HCT116 (cell line): ENCODE results near the gene LRIT2. TPM values are rescaled to one million over a fixed set of nuclear protein-coding genes. Genes with fewer than 3 reads are reported as not detected.

Experiments used
- ATAC-seq: fragments of 200-7000 bp; cut with Tn5 transposase; 2 replicates; pipeline ENCODE4 v1.9.1; 2020; ENCODE audit warnings: mild to moderate bottlenecking, moderate library complexity
- BruUV-seq: library from RNA; stranded (reverse); fragments of 400-500 nt; replicated peaks from 2 replicates; lab custom pipeline; 2021; lab: Mats Ljungman, UMichigan
- CTCF ChIA-PET: fragments of 300-600 bp; sonication (Branson Sonifier 250); formaldehyde crosslinking; loops from one replicate; lab custom pipeline; 2021; ENCODE audit warnings: antibody characterized with exemption; lab: Charles Lee
- POLR2A ChIA-PET: fragments of 300-600, 350-600 bp; sonication (Branson Sonifier 250); formaldehyde crosslinking; loops from one replicate; lab custom pipeline; 2021; ENCODE audit warnings: antibody characterized with exemption; lab: Charles Lee
- RAD21 ChIA-PET, 2 experiments: fragments of 300-600 bp; sonication (Branson Sonifier 250); formaldehyde crosslinking; loops; one replicate each; lab custom pipeline; 2023; ENCODE audit warnings: low total read pairs in 2 of 2; ENCODE audit not compliant: uncharacterized antibody in 2 of 2, unreplicated experiment in 2 of 2, low non-redundant PET in 1 of 2; lab: Charles Lee
- DNase-seq: peaks from one replicate; pipeline ENCODE4 v3.0.0-alpha.2; 2010; ENCODE audit warnings: low read depth, low spot score
- H2AFZ ChIP-seq: fragments of 200-600 bp; shearing (Covaris generic), sonication (generic); 2 replicates; pipeline ENCODE4 v1.6.1; 2017; ENCODE audit warnings: low read depth, mixed run types, mixed read lengths, antibody characterized with exemption, low read length; ENCODE audit not compliant: poor library complexity, severe bottlenecking
- H3K27ac ChIP-seq: 2 replicates; pipeline ENCODE4 v1.5.1; 2012; ENCODE audit warnings: low read depth, low read length
- H3K27me3 ChIP-seq: fragments of 200-600 bp; sonication (generic); 2 replicates; pipeline ENCODE4 v1.6.1; 2016; ENCODE audit warnings: mixed run types, low read length, mixed read lengths; ENCODE audit not compliant: insufficient read depth
- H3K36me3 ChIP-seq, 2 experiments: fragments of 200-500 bp in 1 of 2; fragments of 200-600 bp in 1 of 2; sonication (Bioruptor generic) in 1 of 2; sonication (generic) in 1 of 2; 2 replicates each; pipeline versions ENCODE4 v1.5.1 to v1.6.1; 2014 to 2016; ENCODE audit warnings: low read length in 2 of 2, inconsistent platforms in 1 of 2, mixed read lengths in 1 of 2, mixed run types in 1 of 2; ENCODE audit not compliant: insufficient read depth in 2 of 2, control insufficient read depth in 1 of 2
- H3K4me1 ChIP-seq, 2 experiments: fragments of 200-600 bp in 1 of 2; sonication (generic) in 1 of 2; 2 replicates each; pipeline versions ENCODE4 v1.5.1 to v1.6.1; 2012 to 2017; ENCODE audit warnings: low read length in 2 of 2, inconsistent platforms in 1 of 2, mild to moderate bottlenecking in 1 of 2, mixed read lengths in 1 of 2, mixed run types in 1 of 2, moderate library complexity in 1 of 2; ENCODE audit not compliant: insufficient read depth in 2 of 2, control insufficient read depth in 1 of 2
- H3K4me2 ChIP-seq: fragments of 200-600 bp; sonication (generic); 2 replicates; pipeline ENCODE4 v1.6.1; 2017; ENCODE audit warnings: mixed run types, low read length, mixed read lengths
- H3K4me3 ChIP-seq, 2 experiments: fragments of 200-600 bp in 1 of 2; sonication (generic) in 1 of 2; replicated peaks in 1 of 2; 2 replicates each; pipeline ENCODE4 v1.5.1; 2011 to 2016; ENCODE audit warnings: low read length in 2 of 2, control low read depth in 1 of 2, low read depth in 1 of 2, mild to moderate bottlenecking in 1 of 2, mixed read lengths in 1 of 2, mixed run types in 1 of 2
- H3K79me2 ChIP-seq: fragments of 200-600 bp; sonication (generic); 2 replicates; pipeline ENCODE4 v1.6.1; 2017; ENCODE audit warnings: mild to moderate bottlenecking, mixed run types, low read length, moderate library complexity, mixed read lengths; ENCODE audit not compliant: insufficient read depth
- H3K9ac ChIP-seq: fragments of 200-600 bp; sonication (generic); 2 replicates; pipeline ENCODE4 v1.6.1; 2016; ENCODE audit warnings: low read length, mixed read lengths
- H3K9me2 ChIP-seq: fragments of 200-600 bp; sonication (generic), shearing (Covaris generic); 2 replicates; pipeline ENCODE4 v1.6.1; 2017; ENCODE audit warnings: mixed run types, mild to moderate bottlenecking, moderate library complexity; ENCODE audit not compliant: insufficient read depth
- H3K9me3 ChIP-seq, 2 experiments: fragments of 200-500 bp in 1 of 2; fragments of 200-600 bp in 1 of 2; sonication (Bioruptor generic) in 1 of 2; sonication (generic) in 1 of 2; 2 replicates each; pipeline ENCODE4 v1.6.1; 2014 to 2017; ENCODE audit warnings: low read length in 2 of 2, mixed read lengths in 2 of 2, inconsistent platforms in 1 of 2, low read depth in 1 of 2, mild to moderate bottlenecking in 1 of 2, mixed run types in 1 of 2, moderate library complexity in 1 of 2; ENCODE audit not compliant: control insufficient read depth in 1 of 2, insufficient read depth in 1 of 2
- H4K20me1 ChIP-seq: fragments of 200-600 bp; sonication (generic), shearing (Covaris generic); 2 replicates; pipeline ENCODE4 v1.6.1; 2017; ENCODE audit warnings: mixed run types, mild to moderate bottlenecking, moderate library complexity; ENCODE audit not compliant: insufficient read depth
- EGR1 ChIP-seq: IDR thresholded peaks from 2 replicates; pipeline ENCODE4 v1.6.1; 2012; ENCODE audit warnings: low read depth
- ELF1 ChIP-seq: IDR thresholded peaks from 2 replicates; pipeline ENCODE4 v1.6.1; 2012; ENCODE audit warnings: low read depth, borderline replicate concordance
- EZH2phosphoT487 ChIP-seq: fragments of 200-600 bp; IDR thresholded peaks from 2 replicates; pipeline ENCODE4 v1.6.1; 2018; ENCODE audit warnings: antibody characterized with exemption, borderline replicate concordance
- FOSL1 ChIP-seq: IDR thresholded peaks from 2 replicates; pipeline ENCODE4 v1.6.1; 2012; ENCODE audit warnings: low read depth
- POLR2A ChIP-seq: IDR thresholded peaks from 2 replicates; pipeline ENCODE4 v1.7.0; 2011; ENCODE audit warnings: borderline replicate concordance; ENCODE audit not compliant: insufficient read depth, insufficient read length; ENCODE audit errors: extremely low read depth
- POLR2AphosphoS5 ChIP-seq: IDR thresholded peaks from 2 replicates; pipeline ENCODE4 v1.6.1; 2011; ENCODE audit warnings: mild to moderate bottlenecking, low read depth, low read length, moderate library complexity
- RAD21 ChIP-seq: IDR thresholded peaks from 2 replicates; pipeline ENCODE4 v1.6.1; 2012; ENCODE audit warnings: low read depth, mild to moderate bottlenecking
- SIN3A ChIP-seq: IDR thresholded peaks from 2 replicates; pipeline ENCODE4 v1.6.1; 2012; ENCODE audit warnings: low read depth
- SRF ChIP-seq: IDR thresholded peaks from 2 replicates; pipeline ENCODE4 v1.6.1; 2012; ENCODE audit warnings: low read depth
- TCF7L2 ChIP-seq: IDR thresholded peaks from 2 replicates; pipeline ENCODE4 v1.7.0; 2011; ENCODE audit warnings: borderline replicate concordance, inconsistent platforms; ENCODE audit not compliant: insufficient read depth, insufficient read length; ENCODE audit errors: extremely low read depth
- ZNF274 ChIP-seq: fragments of 200-500 bp; sonication (Bioruptor generic); IDR thresholded peaks from 2 replicates; pipeline ENCODE4 v1.6.1; 2014; ENCODE audit warnings: mild to moderate bottlenecking, low read depth, low read length, inconsistent platforms
- intact Hi-C: fragments of 100-400 bp; cut with micrococcal nuclease; formaldehyde crosslinking; loops from 2 replicates; pipeline ENCODE4 v1.10.0; 2022
- total RNA-seq: library from RNA; stranded (reverse); gene quantifications from one replicate; pipeline ENCODE4 v1.2.1, GENCODE V29; 2021; ENCODE audit not compliant: unreplicated experiment
- TF ChIP-seq, protein P1 (sequence below): IDR thresholded peaks from 2 replicates; pipeline ENCODE4 v1.6.1; 2012
- TF ChIP-seq, protein P2 (sequence below): IDR thresholded peaks from 2 replicates; pipeline ENCODE4 v1.6.1; 2011; ENCODE audit warnings: mild to moderate bottlenecking, low read length, moderate library complexity; ENCODE audit not compliant: insufficient replicate concordance; ENCODE audit errors: extremely low read depth
- TF ChIP-seq, protein P3 (sequence below): IDR thresholded peaks from 2 replicates; pipeline ENCODE4 v1.6.1; 2012

LRIT2 gene
- total RNA-seq, 1 experiment from 2014 or later, result not detected

DNA sequence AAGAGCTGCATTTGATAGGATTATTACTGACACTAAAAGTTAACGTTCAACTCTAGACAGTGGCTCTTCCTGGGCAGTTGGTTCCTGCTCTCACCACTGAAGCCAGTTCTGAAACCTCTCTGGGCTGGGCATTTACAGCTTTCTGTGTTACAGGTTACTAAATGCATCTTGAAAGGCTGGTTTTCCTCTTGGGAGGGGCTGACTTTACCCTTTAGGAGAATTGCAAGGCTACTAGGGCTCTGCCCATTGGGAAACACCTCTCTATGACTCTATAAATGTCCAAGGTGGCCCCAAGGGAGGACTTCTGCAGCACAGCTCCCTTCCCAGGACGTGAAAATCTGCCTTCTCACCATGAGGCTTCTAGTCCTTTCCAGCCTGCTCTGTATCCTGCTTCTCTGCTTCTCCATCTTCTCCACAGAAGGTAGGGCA, 51.8 kb downstream of the LRIT2 start, which contains the start of gene GPR15LG:
Gene GPR15LG (plus strand): TSS at position 301 of the 429 bp plus-strand sequence. CDS start 51 bp downstream, at position 352.
- H3K4me3 ChIP-seq, result no peak within 1 kb of the TSS
- H2AFZ ChIP-seq, result no peak within 1 kb of the TSS
- DNase-seq (no peak), ATAC-seq (no peak)
- no peaks in the 10 kb centered on the region for H3K4me1 ChIP-seq
- H3K9ac ChIP-seq, result no peak within 1 kb of the TSS
- no TSS peak for BruUV-seq
- no peaks in the 10 kb centered on the region for H3K36me3 ChIP-seq
- H3K9me2 ChIP-seq, result no peaks in the 10 kb centered on the region
- H3K4me2 ChIP-seq, result no peak within 1 kb of the TSS
- intact Hi-C loops, result no loop called here
- no peak for TF ChIP-seq POLR2AphosphoS5
- H3K9me3 ChIP-seq, result no peaks in the 10 kb centered on the region
- H4K20me1 ChIP-seq, result no peaks in the 10 kb centered on the region
- H3K79me2 ChIP-seq, result no peaks in the 10 kb centered on the region
- H3K27ac ChIP-seq, result no peak within 1 kb of the TSS
- ChIA-PET POLR2A (no interaction called here), RAD21 (no interaction called here), CTCF (no interaction called here)
- no peaks in the 10 kb centered on the region for H3K27me3 ChIP-seq

DNA sequence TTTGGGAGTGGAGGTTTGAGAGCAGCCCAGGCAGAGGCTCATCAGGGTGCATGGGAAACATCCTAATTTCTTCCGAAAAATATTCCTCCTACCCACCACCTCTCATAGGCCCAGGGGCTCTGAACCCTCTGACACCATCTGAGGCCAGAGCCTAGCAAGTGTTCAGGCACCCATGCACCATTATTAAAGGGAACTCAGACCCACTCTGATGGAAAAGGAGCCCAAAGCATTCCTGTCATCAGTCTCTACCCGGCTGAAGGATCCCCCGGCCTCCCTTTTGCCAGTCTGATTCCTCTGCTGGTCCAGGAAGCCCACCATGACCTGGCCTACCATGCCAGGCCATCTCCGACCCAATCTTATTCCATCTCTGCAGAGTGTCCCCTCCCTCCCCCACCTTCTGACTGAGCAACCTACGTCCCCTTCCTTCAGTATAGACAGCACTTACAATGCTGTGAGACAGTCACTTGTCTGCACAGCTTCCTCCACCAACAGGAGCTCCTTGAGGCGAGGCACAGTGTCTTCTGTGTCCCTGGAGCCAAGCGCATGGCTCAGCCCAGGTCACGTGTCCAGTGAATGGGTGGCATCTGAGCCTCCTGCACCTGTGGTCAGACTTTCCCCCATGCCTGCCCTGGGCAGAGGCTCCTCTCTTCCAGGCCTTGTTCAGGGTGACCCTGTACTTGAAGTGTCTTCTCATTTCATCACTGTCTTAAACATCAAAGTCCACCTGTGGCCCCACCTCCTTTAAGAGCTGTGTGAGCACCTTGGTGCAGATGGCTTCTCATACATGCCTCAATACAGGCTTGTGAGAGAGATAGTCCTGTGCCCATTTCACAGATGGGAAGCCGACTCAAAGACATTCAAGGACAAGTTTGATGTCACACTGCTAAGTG, 52.6 kb downstream of the LRIT2 start:
- ChIA-PET RAD21 (no interaction called here), POLR2A (no interaction called here), CTCF (no interaction called here)
- BruUV-seq, result no TSS peak
- Histone ChIP-seq H3K27me3 (no peaks in the 10 kb centered on the region), H3K9me2 (no peaks in the 10 kb centered on the region), H3K36me3 (no peaks in the 10 kb centered on the region), H3K9me3 (no peaks in the 10 kb centered on the region), H3K4me2 (no peak overlapping the region), H3K9ac (no peak overlapping the region), H3K4me1 (no peaks in the 10 kb centered on the region), H2AFZ (no peak overlapping the region), H3K79me2 (no peaks in the 10 kb centered on the region), H3K4me3 (no peak overlapping the region), H4K20me1 (no peaks in the 10 kb centered on the region), H3K27ac (no peak overlapping the region)
- DNase-seq, result no peak
- intact Hi-C loops, result no loop called here
- no peak for ATAC-seq
- no peak for TF ChIP-seq FOSL1
- TF ChIP-seq, protein P1, sequence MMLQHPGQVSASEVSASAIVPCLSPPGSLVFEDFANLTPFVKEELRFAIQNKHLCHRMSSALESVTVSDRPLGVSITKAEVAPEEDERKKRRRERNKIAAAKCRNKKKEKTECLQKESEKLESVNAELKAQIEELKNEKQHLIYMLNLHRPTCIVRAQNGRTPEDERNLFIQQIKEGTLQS, result no peak
- no peak for TF ChIP-seq ZNF274
- TF ChIP-seq POLR2AphosphoS5, result no peak
- TF ChIP-seq SIN3A, result no peak
- TF ChIP-seq, protein P2, sequence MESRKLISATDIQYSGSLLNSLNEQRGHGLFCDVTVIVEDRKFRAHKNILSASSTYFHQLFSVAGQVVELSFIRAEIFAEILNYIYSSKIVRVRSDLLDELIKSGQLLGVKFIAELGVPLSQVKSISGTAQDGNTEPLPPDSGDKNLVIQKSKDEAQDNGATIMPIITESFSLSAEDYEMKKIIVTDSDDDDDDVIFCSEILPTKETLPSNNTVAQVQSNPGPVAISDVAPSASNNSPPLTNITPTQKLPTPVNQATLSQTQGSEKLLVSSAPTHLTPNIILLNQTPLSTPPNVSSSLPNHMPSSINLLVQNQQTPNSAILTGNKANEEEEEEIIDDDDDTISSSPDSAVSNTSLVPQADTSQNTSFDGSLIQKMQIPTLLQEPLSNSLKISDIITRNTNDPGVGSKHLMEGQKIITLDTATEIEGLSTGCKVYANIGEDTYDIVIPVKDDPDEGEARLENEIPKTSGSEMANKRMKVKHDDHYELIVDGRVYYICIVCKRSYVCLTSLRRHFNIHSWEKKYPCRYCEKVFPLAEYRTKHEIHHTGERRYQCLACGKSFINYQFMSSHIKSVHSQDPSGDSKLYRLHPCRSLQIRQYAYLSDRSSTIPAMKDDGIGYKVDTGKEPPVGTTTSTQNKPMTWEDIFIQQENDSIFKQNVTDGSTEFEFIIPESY, result no peak
- TF ChIP-seq EZH2phosphoT487, result no peak
- TF ChIP-seq, protein P3, sequence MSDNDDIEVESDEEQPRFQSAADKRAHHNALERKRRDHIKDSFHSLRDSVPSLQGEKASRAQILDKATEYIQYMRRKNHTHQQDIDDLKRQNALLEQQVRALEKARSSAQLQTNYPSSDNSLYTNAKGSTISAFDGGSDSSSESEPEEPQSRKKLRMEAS, result no peak
- TF ChIP-seq EGR1, result no peak
- TF ChIP-seq ELF1, result no peak
- TF ChIP-seq TCF7L2, result no peak
- no peak for TF ChIP-seq POLR2A
- TF ChIP-seq SRF, result no peak
- TF ChIP-seq RAD21, result no peak
